ENCODE measurements around the gene CERS6. TPM values are rescaled to one million over a fixed set of nuclear protein-coding genes. Genes with fewer than 3 reads are reported as not detected.

CERS6 gene
- total RNA-seq, 1 donor from 2014 or later, result 10.9 TPM

- H3K9me3 ChIP-seq, result no peaks in the 10 kb centered on the region
- TF ChIP-seq CTCF (IDR thresholded peaks at IDR 0.05), result no peak
- no peak overlapping the region for H3K27ac ChIP-seq
- no peak overlapping the region for H3K4me3 ChIP-seq
- no peak for DNase-seq (ENCODE audit: low spot score in 2 of 2)
- intact Hi-C loops (cut with DNase I), result no loop called here
- no peaks in the 10 kb centered on the region for H3K27me3 ChIP-seq
- H3K36me3 ChIP-seq, result no peaks in the 10 kb centered on the region
- no peaks in the 10 kb centered on the region for H3K4me1 ChIP-seq
These were observed 271.9 kb downstream of the CERS6 start for GRCh38 chr2:168727904-168728470.

- intact Hi-C loops (cut with DNase I), result no loop called here
These were observed 273.4 kb downstream of the CERS6 start for GRCh38 chr2:168729455-168729854.

GRCh38 chr2:168730344-168730743, 274.3 kb downstream of the CERS6 start:
- no peaks in the 10 kb centered on the region for H3K27me3 ChIP-seq
- no peaks in the 10 kb centered on the region for H3K4me1 ChIP-seq
- no peaks in the 10 kb centered on the region for H3K36me3 ChIP-seq
- intact Hi-C loops (cut with DNase I), result no loop called here
- no peak overlapping the region for H3K4me3 ChIP-seq
- TF ChIP-seq CTCF (IDR thresholded peaks at IDR 0.05), result no peak
- DNase-seq (ENCODE audit: low spot score in 2 of 2), result no peak
- no peak overlapping the region for H3K27ac ChIP-seq
- no peaks in the 10 kb centered on the region for H3K9me3 ChIP-seq

More at GRCh38 chr2:168729455-168729854, 273.4 kb downstream of the CERS6 start:
- Histone ChIP-seq H3K27me3 (no peaks in the 10 kb centered on the region), H3K36me3 (no peaks in the 10 kb centered on the region), H3K27ac (no peak overlapping the region), H3K4me1 (no peaks in the 10 kb centered on the region), H3K9me3 (no peaks in the 10 kb centered on the region), H3K4me3 (no peak overlapping the region)
- no peak for DNase-seq (ENCODE audit: low spot score in 2 of 2)
- no peak for TF ChIP-seq CTCF (IDR thresholded peaks at IDR 0.05)

- no peak overlapping the region for H3K4me3 ChIP-seq
- no peak for TF ChIP-seq CTCF (IDR thresholded peaks at IDR 0.05)
- H3K9me3 ChIP-seq, result no peaks in the 10 kb centered on the region
- H3K27me3 ChIP-seq, result no peaks in the 10 kb centered on the region
- intact Hi-C loops (cut with DNase I), result no loop called here
- H3K4me1 ChIP-seq, result no peaks in the 10 kb centered on the region
- no peak for DNase-seq (ENCODE audit: low spot score in 2 of 2)
- H3K27ac ChIP-seq, result no peak overlapping the region
- H3K36me3 ChIP-seq, result no peaks in the 10 kb centered on the region
These were observed 274.9 kb downstream of the CERS6 start for GRCh38 chr2:168731002-168731401.

GRCh38 chr2:168731616-168732015, 275.5 kb downstream of the CERS6 start:
- Histone ChIP-seq H3K27me3 (no peaks in the 10 kb centered on the region), H3K4me3 (no peak overlapping the region), H3K4me1 (no peaks in the 10 kb centered on the region), H3K36me3 (no peaks in the 10 kb centered on the region), H3K9me3 (no peaks in the 10 kb centered on the region), H3K27ac (no peak overlapping the region)
- no peak for DNase-seq (ENCODE audit: low spot score in 2 of 2)
- intact Hi-C loops (cut with DNase I), result no loop called here
- TF ChIP-seq CTCF (IDR thresholded peaks at IDR 0.05), result no peak

GRCh38 chr2:168732100-168732499, 276.0 kb downstream of the CERS6 start:
- H3K27ac ChIP-seq, result no peak overlapping the region

More at GRCh38 chr2:168732100-168732499, 276.0 kb downstream of the CERS6 start:
- Histone ChIP-seq H3K36me3 (no peaks in the 10 kb centered on the region), H3K27me3 (no peaks in the 10 kb centered on the region), H3K9me3 (no peaks in the 10 kb centered on the region), H3K4me1 (no peaks in the 10 kb centered on the region), H3K4me3 (no peak overlapping the region)
- no peak for DNase-seq (ENCODE audit: low spot score in 2 of 2)
- intact Hi-C loops (cut with DNase I), result no loop called here
- TF ChIP-seq CTCF (IDR thresholded peaks at IDR 0.05), result no peak
